Effector memory CD4-positive, alpha-beta T cell (primary cell): ENCODE results near the gene PTPRN2.
A peak's percentile ranks its signal among the peaks of the same experiment; 100 is the strongest.
"Not testable (repeated sequence)": the region's sequence is repeated elsewhere in the genome, so short reads cannot be mapped to it uniquely, and the experiment has no call there.

Experiments used
- DNase-seq, 3 donors: peaks; one replicate each; pipeline ENCODE4 v3.0.0-alpha.2; 2020
- H3K27ac ChIP-seq: 2 replicates; pipeline ENCODE4 v1.7.0; 2013; ENCODE audit warnings: mild to moderate bottlenecking, low read length, moderate library complexity; ENCODE audit not compliant: insufficient read depth, poor library complexity, severe bottlenecking
- H3K27me3 ChIP-seq: replicated peaks from 2 replicates; pipeline ENCODE4 v1.7.0; 2013; ENCODE audit warnings: mild to moderate bottlenecking, low read length; ENCODE audit not compliant: insufficient read depth, control insufficient read depth, poor library complexity, severe bottlenecking
- H3K36me3 ChIP-seq: 2 replicates; pipeline ENCODE4 v1.7.0; 2013; ENCODE audit warnings: mild to moderate bottlenecking, low read length, moderate library complexity; ENCODE audit not compliant: control insufficient read depth, insufficient read depth
- H3K4me1 ChIP-seq: 2 replicates; pipeline ENCODE4 v1.7.0; 2013; ENCODE audit warnings: low read length, mild to moderate bottlenecking; ENCODE audit not compliant: control insufficient read depth, insufficient read depth, poor library complexity, severe bottlenecking
- H3K4me3 ChIP-seq: 2 replicates; pipeline ENCODE4 v1.7.0; 2013; ENCODE audit warnings: low read length, low read depth, mild to moderate bottlenecking; ENCODE audit not compliant: insufficient read depth, poor library complexity, severe bottlenecking
- H3K9me3 ChIP-seq: 2 replicates; pipeline ENCODE4 v1.7.0; 2013; ENCODE audit warnings: mild to moderate bottlenecking, low read length, moderate library complexity; ENCODE audit not compliant: control insufficient read depth

Gene PTPRN2

DNA sequence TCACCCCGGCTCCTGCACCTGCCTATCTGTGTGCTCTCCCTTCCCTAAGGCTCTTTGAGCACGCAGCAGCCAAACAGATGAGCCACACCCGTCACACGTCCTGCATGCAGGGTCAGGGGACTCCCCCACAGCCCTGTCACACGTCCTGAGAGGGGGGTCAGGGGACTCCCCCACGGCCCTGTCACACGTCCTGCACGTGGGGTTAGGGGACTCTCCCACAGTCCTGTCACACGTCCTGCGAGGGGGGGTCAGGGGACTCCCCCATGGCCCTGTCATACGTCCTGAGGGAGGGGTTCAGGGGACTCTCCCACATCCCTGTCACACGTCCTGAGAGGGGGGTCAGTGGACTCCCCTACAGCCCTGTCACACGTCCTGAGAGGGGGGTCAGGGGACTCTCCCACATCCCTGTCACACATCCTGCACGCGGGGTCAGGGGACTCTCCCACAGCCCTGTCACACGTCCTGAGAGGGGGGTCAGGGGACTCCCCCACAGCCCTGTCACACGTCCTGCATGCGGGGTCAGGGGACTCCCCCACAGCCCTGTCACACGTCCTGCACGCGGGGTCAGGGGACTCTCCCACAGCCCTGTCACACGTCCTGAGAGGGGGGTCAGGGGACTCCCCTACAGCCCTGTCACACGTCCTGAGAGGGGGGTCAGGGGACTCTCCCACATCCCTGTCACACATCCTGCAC lies 211.3 kb downstream of the PTPRN2 start:
- H3K9me3 ChIP-seq, H3K36me3 ChIP-seq, H3K27me3 ChIP-seq, H3K4me1 ChIP-seq, H3K4me3 ChIP-seq: not testable (repeated sequence)
- peak; percentile 33 to 49 (median 48) for DNase-seq
- H3K27ac ChIP-seq, result peak overlapping the region; percentile 11

DNA sequence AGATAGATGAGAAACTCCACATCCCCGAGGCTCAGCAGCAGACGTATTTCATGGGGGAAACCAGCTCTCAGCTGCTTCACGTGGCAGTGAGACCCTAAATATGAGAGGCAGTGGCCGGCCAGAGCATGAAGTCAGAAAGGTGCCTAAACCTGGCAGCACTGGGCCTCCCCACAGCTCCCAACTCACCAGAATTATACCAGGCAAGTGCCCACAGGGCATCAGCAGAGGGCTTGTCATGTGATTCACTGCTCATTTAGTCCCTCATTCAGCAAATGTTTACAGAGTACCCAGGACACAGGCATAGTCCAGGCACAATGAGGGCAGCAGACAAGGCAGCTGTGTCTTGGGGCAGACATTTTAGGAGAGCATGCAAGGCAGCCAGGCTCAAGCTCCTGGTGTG lies 212.6 kb downstream of the PTPRN2 start:
- no peaks in the 10 kb centered on the region for H3K9me3 ChIP-seq
- no peak for DNase-seq

DNA sequence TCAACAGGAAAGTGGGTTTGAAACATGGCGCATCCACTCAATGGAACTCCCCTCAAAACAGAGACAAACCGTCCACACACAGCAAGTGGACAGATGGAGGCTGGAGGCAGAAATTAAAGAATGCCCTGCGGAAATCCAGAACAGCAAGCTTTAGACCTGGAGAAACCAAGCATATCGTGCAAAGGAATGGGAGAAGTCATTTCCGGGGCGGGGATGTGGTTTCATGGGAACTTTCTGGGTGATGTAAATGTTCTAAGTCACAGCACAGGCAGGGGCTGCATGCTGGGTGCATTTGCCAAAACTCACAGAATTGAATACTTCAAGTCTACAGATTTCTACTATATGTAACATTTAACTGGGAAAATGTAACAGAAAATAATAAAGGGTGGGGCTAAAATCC lies 213.0 kb downstream of the PTPRN2 start:
- Histone ChIP-seq H3K4me3 (no peak overlapping the region), H3K27ac (no peak overlapping the region), H3K27me3 (no peaks in the 10 kb centered on the region), H3K9me3 (no peaks in the 10 kb centered on the region), H3K36me3 (no peaks in the 10 kb centered on the region), H3K4me1 (peaks cover 4% of the 10 kb centered on the region)
- no peak for DNase-seq

More for the DNA sequence above, 212.6 kb downstream of the PTPRN2 start:
- Histone ChIP-seq H3K27ac (no peak overlapping the region), H3K27me3 (no peaks in the 10 kb centered on the region), H3K4me1 (peaks cover 4% of the 10 kb centered on the region), H3K36me3 (no peaks in the 10 kb centered on the region), H3K4me3 (no peak overlapping the region)

DNA sequence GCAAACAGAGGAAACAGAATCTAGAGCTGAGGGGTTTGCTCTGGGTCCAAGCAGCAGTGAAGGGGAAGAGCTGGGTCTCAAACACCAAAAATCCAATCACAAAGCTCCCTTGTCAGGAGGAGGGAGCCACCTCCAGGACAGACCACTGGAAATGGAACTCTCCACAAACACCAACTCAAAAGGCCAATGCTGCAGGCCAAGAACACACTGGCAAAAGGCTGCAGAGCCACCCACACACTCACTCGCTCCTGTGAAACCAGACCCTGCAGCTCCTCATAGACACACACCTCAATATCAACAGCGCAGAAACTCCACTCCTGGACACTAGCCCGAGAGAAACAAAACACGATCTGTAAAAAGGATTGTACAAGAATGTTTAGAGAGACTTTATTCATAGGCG lies 213.5 kb downstream of the PTPRN2 start:
- DNase-seq, result no peak
- Histone ChIP-seq H3K36me3 (no peaks in the 10 kb centered on the region), H3K4me1 (peaks cover 4% of the 10 kb centered on the region), H3K9me3 (no peaks in the 10 kb centered on the region), H3K4me3 (no peak overlapping the region), H3K27me3 (no peaks in the 10 kb centered on the region), H3K27ac (no peak overlapping the region)

DNA sequence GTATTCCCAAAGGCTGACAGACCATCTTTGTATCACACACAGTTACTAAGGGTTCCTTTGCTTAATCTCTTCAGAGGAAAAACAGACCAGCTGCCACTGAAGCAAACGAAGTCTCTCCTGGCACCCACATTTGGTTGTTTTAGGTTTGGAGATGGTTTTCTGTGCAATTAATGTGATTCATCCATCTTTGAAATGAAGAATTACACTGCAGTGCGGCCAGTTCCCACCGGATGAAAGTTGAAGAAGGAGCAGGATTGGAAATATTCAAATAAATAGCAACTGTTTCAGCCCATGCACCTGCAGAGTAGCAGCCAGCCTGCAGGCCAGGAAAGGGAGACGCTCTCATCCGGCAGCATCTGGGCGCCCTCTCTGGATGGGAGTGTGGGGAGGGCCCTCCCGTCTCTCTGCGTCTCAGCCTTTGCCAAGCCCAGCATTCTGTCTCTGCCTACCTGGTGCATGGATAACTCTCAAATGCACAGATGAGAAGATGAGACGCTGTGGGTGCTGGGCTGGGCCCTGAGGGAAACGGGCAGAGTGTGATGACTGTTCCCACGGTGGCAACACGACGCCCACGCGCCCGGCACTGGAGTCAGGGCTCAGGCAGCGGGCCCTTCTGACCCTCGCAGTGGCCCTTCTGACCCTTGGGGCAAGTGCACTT lies 214.0 kb downstream of the PTPRN2 start:
- peaks cover 4% of the 10 kb centered on the region for H3K4me1 ChIP-seq
- no peaks in the 10 kb centered on the region for H3K36me3 ChIP-seq
- no peak overlapping the region for H3K4me3 ChIP-seq
- no peaks in the 10 kb centered on the region for H3K9me3 ChIP-seq
- no peak for DNase-seq
- no peaks in the 10 kb centered on the region for H3K27me3 ChIP-seq
- no peak overlapping the region for H3K27ac ChIP-seq

DNA sequence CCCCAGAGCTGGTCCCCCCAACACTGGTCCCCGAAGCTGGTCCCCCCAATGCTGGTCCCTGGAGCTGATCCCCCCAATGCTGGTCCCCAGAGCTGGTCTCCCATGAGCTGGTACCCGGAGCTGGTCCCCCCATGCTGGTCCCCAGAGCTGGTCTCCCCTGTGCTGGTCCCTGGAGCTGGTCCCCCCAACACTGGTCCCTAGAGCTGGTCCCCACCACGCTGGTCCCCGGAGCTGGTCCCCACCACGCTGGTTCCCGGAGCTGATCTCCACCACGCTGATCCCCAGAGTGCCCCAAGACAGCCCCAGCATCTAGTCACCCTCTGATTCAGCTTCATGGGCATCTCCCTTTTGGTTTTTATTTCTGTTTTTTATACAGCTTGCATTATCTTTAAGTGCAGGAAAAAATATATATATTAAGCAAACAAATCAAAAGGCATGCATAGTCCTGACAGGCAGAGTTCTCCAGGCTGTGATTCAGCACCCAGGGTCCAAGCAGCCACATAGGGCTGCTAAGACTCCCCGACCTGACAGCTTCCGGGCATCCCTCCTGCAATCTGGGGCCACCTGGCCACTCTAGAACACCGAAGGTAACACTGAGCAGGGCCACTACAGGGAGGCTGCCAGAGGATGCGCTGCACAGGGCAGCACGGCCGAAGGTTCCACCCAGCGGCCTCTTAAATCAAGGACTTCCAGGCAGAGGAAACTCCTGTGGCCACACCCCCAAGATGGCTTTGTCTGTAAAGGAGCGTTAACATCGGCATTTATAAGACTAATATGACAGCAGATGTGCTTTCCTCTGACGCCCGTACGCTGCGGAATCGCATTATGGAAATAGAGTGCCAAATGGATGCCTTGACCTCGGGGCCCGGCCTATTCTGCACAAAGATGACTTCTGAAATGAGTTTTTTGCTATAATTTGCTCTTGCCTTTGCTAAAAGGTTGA lies 215.0 kb downstream of the PTPRN2 start:
- no peak overlapping the region for H3K4me3 ChIP-seq
- H3K27me3 ChIP-seq, result no peaks in the 10 kb centered on the region
- H3K4me1 ChIP-seq, result peaks cover 4% of the 10 kb centered on the region
- DNase-seq, result no peak
- no peaks in the 10 kb centered on the region for H3K9me3 ChIP-seq
- H3K27ac ChIP-seq, result no peak overlapping the region
- no peaks in the 10 kb centered on the region for H3K36me3 ChIP-seq

DNA sequence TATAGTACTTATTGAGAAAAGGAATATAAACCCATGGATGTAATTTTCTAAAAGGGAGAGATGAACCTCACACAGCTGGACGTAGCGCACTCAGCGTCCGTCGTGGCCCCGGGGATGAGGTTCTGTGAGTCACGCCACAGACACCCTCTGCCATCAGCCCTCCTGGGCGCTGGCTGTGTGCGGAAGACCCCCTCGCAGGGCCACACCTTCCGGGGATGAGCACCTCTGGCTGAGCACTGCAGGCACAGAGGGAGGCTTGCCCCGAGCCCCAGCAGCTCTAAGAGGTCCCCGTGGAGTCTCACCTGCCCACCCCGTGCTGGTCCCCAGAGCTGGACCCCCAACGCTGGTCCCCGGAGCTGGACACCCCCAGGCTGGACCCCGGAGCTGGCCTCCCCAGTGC lies 215.8 kb downstream of the PTPRN2 start:
- Histone ChIP-seq H3K9me3 (no peaks in the 10 kb centered on the region), H3K4me1 (peaks cover 4% of the 10 kb centered on the region), H3K36me3 (no peaks in the 10 kb centered on the region), H3K4me3 (no peak overlapping the region), H3K27me3 (no peaks in the 10 kb centered on the region), H3K27ac (no peak overlapping the region)
- DNase-seq, result no peak

DNA sequence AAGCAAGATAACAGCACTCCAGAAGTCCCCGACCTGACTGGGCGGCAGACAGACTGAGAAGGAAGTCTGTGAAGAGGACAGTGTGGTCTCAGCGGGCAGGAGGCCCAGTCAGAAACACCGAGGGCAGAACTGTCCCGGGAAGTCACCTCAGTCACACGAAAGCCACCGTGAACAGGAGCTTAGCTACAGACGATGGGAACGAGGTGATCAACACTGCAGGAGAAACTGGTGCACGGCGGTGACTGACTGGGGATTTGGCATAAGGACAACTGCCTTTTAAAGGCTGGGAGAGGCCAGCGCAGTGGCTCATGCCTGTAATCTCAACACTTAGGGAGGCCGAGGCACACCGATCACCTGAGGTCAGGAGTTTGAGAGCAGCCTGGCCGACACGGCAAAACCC lies 217.8 kb downstream of the PTPRN2 start:
- Histone ChIP-seq H3K4me1 (no peaks in the 10 kb centered on the region), H3K27ac (no peak overlapping the region), H3K36me3 (no peaks in the 10 kb centered on the region), H3K4me3 (no peak overlapping the region), H3K9me3 (no peaks in the 10 kb centered on the region), H3K27me3 (no peaks in the 10 kb centered on the region)
- DNase-seq, result no peak

DNA sequence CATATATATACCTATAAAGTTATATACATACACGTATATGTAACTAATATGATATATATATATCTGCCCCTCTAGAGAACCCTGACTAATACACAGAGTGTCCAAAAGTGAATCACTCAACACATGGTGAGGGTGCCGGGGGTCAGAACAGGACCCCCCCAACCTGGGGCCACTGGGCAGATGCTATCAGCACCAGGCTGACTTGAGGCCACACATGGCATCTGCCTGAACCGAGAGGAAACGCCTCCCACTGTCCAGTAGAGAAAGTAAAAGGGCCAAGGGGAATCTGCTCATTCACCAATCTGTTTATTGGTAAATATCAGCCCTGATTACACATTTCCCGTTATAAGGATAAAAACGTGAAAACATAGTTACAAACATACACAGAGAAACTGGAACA lies 218.3 kb downstream of the PTPRN2 start:
- Histone ChIP-seq H3K4me1 (no peaks in the 10 kb centered on the region), H3K36me3 (no peaks in the 10 kb centered on the region), H3K27ac (no peak overlapping the region), H3K9me3 (no peaks in the 10 kb centered on the region), H3K27me3 (no peaks in the 10 kb centered on the region), H3K4me3 (no peak overlapping the region)
- DNase-seq, result no peak

DNA sequence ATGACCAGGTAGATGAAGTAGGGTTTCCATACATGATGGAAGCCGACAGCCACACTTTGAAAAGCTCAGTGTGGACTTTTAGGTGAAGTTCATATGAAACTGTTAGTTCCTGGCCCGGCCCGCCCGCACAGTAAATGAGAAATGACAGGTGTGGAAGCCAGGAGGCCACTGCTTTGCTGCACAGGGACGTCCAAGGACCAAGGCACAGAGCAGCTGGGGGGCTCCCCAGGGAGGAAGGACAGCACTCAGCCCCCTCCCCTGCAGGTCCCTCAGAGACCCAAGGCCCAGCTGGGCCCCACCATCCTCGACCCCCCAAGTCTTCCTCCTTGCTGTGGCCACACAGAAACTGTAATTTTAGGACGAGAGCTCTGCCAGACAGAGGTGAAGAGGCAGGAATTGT lies 219.2 kb downstream of the PTPRN2 start:
- Histone ChIP-seq H3K36me3 (no peaks in the 10 kb centered on the region), H3K27me3 (no peaks in the 10 kb centered on the region), H3K9me3 (no peaks in the 10 kb centered on the region), H3K4me1 (no peaks in the 10 kb centered on the region), H3K4me3 (no peak overlapping the region), H3K27ac (no peak overlapping the region)
- DNase-seq, result no peak
